Measurements from ENCODE around the gene TECR.

DNA sequence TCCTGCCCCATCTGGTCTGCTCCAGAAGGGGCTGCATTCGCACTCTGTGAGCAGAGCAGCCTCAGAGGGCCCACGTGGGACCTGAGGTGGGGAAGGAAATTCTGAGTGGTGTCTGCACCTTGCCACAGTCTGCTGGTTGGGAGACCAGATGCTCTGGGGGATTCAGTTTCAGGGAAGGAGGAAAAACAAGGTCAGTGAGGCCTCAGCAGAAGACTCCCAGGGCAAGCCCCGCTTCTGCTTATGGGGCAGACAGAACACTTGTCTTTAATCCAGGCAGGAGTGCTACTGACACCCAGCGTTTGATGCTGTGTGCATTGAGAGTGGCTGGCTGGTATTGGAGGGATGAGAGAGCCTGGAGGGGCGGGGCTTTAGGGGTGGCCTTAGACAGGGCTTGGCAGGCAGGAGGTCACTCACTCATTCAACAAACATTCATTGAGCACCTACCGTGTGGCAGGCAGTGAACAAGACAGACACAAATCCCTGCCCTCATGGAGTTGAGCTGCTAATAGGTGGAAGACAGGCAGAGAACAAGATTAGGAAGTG lies 48.6 kb downstream of the TECR start:
- TF ChIP-seq, protein P1, sequence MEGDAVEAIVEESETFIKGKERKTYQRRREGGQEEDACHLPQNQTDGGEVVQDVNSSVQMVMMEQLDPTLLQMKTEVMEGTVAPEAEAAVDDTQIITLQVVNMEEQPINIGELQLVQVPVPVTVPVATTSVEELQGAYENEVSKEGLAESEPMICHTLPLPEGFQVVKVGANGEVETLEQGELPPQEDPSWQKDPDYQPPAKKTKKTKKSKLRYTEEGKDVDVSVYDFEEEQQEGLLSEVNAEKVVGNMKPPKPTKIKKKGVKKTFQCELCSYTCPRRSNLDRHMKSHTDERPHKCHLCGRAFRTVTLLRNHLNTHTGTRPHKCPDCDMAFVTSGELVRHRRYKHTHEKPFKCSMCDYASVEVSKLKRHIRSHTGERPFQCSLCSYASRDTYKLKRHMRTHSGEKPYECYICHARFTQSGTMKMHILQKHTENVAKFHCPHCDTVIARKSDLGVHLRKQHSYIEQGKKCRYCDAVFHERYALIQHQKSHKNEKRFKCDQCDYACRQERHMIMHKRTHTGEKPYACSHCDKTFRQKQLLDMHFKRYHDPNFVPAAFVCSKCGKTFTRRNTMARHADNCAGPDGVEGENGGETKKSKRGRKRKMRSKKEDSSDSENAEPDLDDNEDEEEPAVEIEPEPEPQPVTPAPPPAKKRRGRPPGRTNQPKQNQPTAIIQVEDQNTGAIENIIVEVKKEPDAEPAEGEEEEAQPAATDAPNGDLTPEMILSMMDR (IDR thresholded peaks at IDR 0.05): no peak
- no peak for TF ChIP-seq POLR2A (IDR thresholded peaks at IDR 0.05)

Data from lower leg skin (tissue), 3 donors.